ENCODE data around the gene TMEM222.
"Not testable (repeated sequence)": the region's sequence is repeated elsewhere in the genome, so short reads cannot be mapped to it uniquely, and the experiment has no call there.

Gene TMEM222

DNA sequence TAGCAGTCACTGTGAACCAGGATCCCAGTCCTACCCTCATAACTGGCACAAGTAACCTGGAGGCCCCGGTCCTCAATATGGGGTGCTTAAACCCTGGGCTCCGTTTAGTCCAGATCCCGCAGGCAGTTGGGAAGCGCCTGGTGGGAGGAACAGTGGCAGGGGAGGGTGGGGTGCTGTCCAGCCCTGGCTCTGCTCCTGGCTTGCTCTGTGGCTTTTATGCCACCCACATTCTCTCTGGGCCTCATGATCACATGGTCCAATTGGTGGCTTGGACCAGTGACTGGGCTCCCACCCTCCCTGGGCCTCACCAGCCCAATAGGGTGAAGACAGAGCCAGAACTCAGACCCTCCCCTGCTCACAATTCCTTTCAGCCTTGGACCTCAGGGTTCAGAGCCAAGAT, 58.3 kb downstream of the TMEM222 start:
- no peak for DNase-seq (ENCODE audit: low spot score)

- DNase-seq (ENCODE audit: low spot score), result no peak
These were observed 59.1 kb downstream of the TMEM222 start for GRCh38 chr1:27380766-27381733.

DNA sequence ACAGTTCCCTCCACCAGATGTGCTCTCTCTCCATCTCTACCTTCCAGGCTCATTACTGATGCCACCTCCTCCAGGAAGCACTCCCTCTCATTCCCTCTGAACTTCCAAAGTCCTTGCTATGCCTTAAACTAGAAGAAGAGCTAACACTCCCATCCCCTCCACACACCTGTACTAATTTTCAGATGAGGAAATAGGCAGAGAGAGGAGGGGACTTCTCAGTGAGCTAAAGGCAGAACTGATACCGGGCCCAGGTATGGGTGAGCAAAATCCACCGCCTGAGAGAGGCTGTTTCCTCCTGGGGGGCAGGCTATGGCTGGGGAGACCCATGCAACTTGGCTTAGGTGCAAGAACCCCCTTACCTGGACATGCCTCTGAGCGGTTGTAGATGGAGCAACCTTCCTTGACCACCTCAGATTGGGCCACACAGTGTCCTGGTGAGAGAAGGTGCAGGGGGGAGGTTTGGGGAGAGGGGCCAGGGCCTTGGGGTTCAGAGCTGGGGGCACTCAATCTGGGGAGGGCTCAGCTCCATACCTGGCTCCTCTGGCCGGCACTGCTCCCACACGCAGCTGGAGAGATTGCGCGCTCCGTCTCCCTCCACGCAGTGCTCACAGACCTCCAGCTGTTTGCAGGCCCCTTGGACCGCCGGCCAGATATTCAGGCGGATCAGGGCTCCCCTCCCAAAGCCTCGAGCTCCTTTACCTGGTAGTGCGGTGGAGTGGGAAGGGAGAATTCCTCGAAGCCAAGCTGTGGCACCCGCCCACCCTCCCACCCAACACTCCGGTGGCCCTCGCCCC, 60.2 kb downstream of the TMEM222 start:
- DNase-seq (ENCODE audit: low spot score), result no peak

DNA sequence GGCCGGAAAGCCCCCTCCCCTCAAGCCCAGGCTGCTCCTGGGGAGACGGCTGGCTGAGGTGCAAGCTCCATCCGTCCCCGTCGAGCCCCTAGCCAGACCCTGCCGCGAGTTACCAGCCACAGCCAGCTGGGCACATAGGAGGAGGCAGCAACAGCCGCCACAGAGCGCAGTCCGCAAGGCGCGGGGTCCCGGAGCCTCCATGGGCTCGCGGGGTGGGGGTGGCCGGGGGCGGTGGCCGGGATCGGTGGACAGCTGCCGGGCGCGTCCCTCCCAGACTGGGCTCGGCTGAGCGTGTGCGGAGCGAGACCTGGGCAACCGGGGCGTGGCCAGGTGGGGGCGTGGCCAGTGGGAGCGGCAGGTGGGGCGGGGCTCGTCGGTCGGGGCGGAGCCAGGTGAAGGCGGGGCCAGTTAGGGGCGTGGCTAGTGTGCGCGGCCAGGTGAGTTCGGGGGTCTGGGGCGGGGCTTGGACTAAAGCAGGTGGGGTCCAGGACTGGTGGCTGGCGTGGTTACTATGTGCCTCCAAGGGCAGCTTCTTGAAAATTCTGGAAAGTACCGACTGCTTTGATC, 61.2 kb downstream of the TMEM222 start, which contains the start of gene CD164L2:
TSS of gene CD164L2 (minus strand) at position 295 of the 567 bp plus-strand sequence. CDS start at position 201, 94 bp downstream.
- no peak for DNase-seq (ENCODE audit: low spot score)

- no peak for DNase-seq (ENCODE audit: low spot score)
These were observed 61.7 kb downstream of the TMEM222 start for GRCh38 chr1:27383661-27384060.

DNA sequence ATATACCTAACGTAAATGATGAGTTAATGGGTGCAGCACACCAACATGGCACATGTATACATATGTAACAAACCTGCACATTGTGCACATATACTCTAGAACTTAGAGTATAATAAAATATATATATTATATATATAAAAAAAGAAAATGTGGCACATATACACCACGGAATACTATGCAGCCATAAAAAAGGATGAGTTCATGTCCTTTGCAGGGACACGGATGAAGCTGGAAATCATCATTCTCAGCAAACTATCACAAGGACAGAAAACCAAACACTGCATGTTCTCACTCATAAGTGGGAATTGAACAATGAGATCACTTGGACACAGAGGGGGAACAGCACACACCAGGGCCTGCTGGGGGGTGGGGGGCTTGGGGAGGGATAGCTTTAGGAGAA, 62.8 kb downstream of the TMEM222 start:
- DNase-seq (ENCODE audit: low spot score), result not testable (repeated sequence)

Measured in CD4-positive, alpha-beta T cell treated with Interleukin-2 at 100 ng/mL for 4 hours (primary cell).